Effector memory CD4-positive, alpha-beta T cell (primary cell): ENCODE results near the gene QDPR.

Source experiments
- DNase-seq, 3 donors: peaks; one replicate each; pipeline ENCODE4 v3.0.0-alpha.2; 2020
- H3K27ac ChIP-seq: 2 replicates; pipeline ENCODE4 v1.7.0; 2013; ENCODE audit warnings: mild to moderate bottlenecking, low read length, moderate library complexity; ENCODE audit not compliant: insufficient read depth, poor library complexity, severe bottlenecking
- H3K27me3 ChIP-seq: replicated peaks from 2 replicates; pipeline ENCODE4 v1.7.0; 2013; ENCODE audit warnings: mild to moderate bottlenecking, low read length; ENCODE audit not compliant: insufficient read depth, control insufficient read depth, poor library complexity, severe bottlenecking
- H3K36me3 ChIP-seq: 2 replicates; pipeline ENCODE4 v1.7.0; 2013; ENCODE audit warnings: mild to moderate bottlenecking, low read length, moderate library complexity; ENCODE audit not compliant: control insufficient read depth, insufficient read depth
- H3K4me1 ChIP-seq: 2 replicates; pipeline ENCODE4 v1.7.0; 2013; ENCODE audit warnings: low read length, mild to moderate bottlenecking; ENCODE audit not compliant: control insufficient read depth, insufficient read depth, poor library complexity, severe bottlenecking
- H3K4me3 ChIP-seq: 2 replicates; pipeline ENCODE4 v1.7.0; 2013; ENCODE audit warnings: low read length, low read depth, mild to moderate bottlenecking; ENCODE audit not compliant: insufficient read depth, poor library complexity, severe bottlenecking
- H3K9me3 ChIP-seq: 2 replicates; pipeline ENCODE4 v1.7.0; 2013; ENCODE audit warnings: mild to moderate bottlenecking, low read length, moderate library complexity; ENCODE audit not compliant: control insufficient read depth

The QDPR gene

GRCh38 chr4:17512973-17513665 lies 1.2 kb upstream of the QDPR start:
- DNase-seq, result no peak
- H3K4me1 ChIP-seq, result peaks cover 11% of the 10 kb centered on the region
- H3K27me3 ChIP-seq, result peaks cover 3% of the 10 kb centered on the region
- no peak overlapping the region for H3K27ac ChIP-seq
- no peaks in the 10 kb centered on the region for H3K36me3 ChIP-seq
- H3K9me3 ChIP-seq, result no peaks in the 10 kb centered on the region
- no peak overlapping the region for H3K4me3 ChIP-seq

GRCh38 chr4:17511509-17511949 lies 361 bp downstream of the QDPR start:
- Histone ChIP-seq H3K9me3 (no peaks in the 10 kb centered on the region), H3K4me1 (peaks cover 11% of the 10 kb centered on the region), H3K4me3 (peak overlapping the region; percentile 78), H3K27me3 (peaks cover 3% of the 10 kb centered on the region), H3K27ac (peak overlapping the region; percentile 47), H3K36me3 (no peaks in the 10 kb centered on the region)
- DNase-seq, result peak in 1 of 3 donors; percentile 25

GRCh38 chr4:17511051-17511450 lies 839 bp downstream of the QDPR start:
- Histone ChIP-seq H3K4me1 (peaks cover 11% of the 10 kb centered on the region), H3K36me3 (no peaks in the 10 kb centered on the region), H3K27me3 (peaks cover 3% of the 10 kb centered on the region), H3K27ac (no peak overlapping the region), H3K9me3 (no peaks in the 10 kb centered on the region), H3K4me3 (peak overlapping the region; percentile 78)
- no peak for DNase-seq

GRCh38 chr4:17510582-17510981 lies 1.3 kb downstream of the QDPR start:
- DNase-seq, result no peak
- Histone ChIP-seq H3K4me3 (no peak overlapping the region), H3K4me1 (peaks cover 11% of the 10 kb centered on the region)

GRCh38 chr4:17504081-17504480 lies 7.8 kb downstream of the QDPR start:
- Histone ChIP-seq H3K4me3 (no peak overlapping the region), H3K4me1 (no peaks in the 10 kb centered on the region), H3K9me3 (no peaks in the 10 kb centered on the region), H3K27me3 (no peaks in the 10 kb centered on the region), H3K36me3 (peaks cover 35% of the 10 kb centered on the region), H3K27ac (no peak overlapping the region)
- DNase-seq, result no peak

More at GRCh38 chr4:17510582-17510981, 1.3 kb downstream of the QDPR start:
- H3K9me3 ChIP-seq, result no peaks in the 10 kb centered on the region
- H3K36me3 ChIP-seq, result no peaks in the 10 kb centered on the region
- peaks cover 2% of the 10 kb centered on the region for H3K27me3 ChIP-seq
- no peak overlapping the region for H3K27ac ChIP-seq

- Histone ChIP-seq H3K27me3 (no peaks in the 10 kb centered on the region), H3K4me3 (no peak overlapping the region), H3K27ac (no peak overlapping the region), H3K4me1 (no peaks in the 10 kb centered on the region), H3K9me3 (no peaks in the 10 kb centered on the region), H3K36me3 (peaks cover 48% of the 10 kb centered on the region)
- no peak for DNase-seq
Observed at GRCh38 chr4:17502756-17503155, 9.1 kb downstream of the QDPR start.

- H3K4me3 ChIP-seq, result no peak overlapping the region
- no peaks in the 10 kb centered on the region for H3K9me3 ChIP-seq
- no peaks in the 10 kb centered on the region for H3K27me3 ChIP-seq
- H3K4me1 ChIP-seq, result no peaks in the 10 kb centered on the region
- DNase-seq, result no peak
- H3K27ac ChIP-seq, result no peak overlapping the region
- peaks cover 58% of the 10 kb centered on the region for H3K36me3 ChIP-seq
Observed at GRCh38 chr4:17500574-17500973, 11.3 kb downstream of the QDPR start.

- H3K27ac ChIP-seq, result no peak overlapping the region
- no peaks in the 10 kb centered on the region for H3K27me3 ChIP-seq
- H3K4me1 ChIP-seq, result no peaks in the 10 kb centered on the region
- no peaks in the 10 kb centered on the region for H3K9me3 ChIP-seq
- no peak overlapping the region for H3K4me3 ChIP-seq
- peaks cover 67% of the 10 kb centered on the region for H3K36me3 ChIP-seq
- no peak for DNase-seq
Observed at GRCh38 chr4:17497890-17498523, 13.9 kb downstream of the QDPR start.

GRCh38 chr4:17494258-17495190 lies 17.4 kb downstream of the QDPR start:
- H3K36me3 ChIP-seq, result peaks cover 51% of the 10 kb centered on the region
- no peak overlapping the region for H3K27ac ChIP-seq
- no peak for DNase-seq
- no peaks in the 10 kb centered on the region for H3K27me3 ChIP-seq
- H3K9me3 ChIP-seq, result no peaks in the 10 kb centered on the region
- no peak overlapping the region for H3K4me3 ChIP-seq
- H3K4me1 ChIP-seq, result no peaks in the 10 kb centered on the region
